Measurements from ENCODE around the gene ARL15.

DNA sequence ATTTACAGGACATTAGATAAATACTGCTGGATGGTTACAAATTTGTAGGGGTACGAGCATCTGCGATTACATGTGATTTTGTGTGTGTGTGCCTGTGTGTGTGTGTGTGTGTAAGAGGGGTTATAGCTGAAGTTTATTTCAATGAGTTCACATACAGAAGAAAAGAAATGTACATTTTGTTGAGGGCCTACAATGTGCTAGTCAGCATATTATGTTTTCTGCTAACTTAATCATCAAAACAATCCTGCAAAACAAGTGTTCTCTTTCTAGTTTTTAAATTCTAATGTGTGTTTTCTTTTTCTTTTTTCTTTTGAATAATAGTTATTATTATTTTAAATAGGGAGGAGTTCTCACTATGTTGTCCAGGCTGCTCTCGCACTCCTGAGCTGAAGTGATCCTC, 305.7 kb downstream of the ARL15 start:
- TF ChIP-seq GATA3 (IDR thresholded peaks at IDR 0.05; ENCODE audit: low read depth, low read length) (no peak), GATA2 (IDR thresholded peaks at IDR 0.05; ENCODE audit: low read depth, low read length) (no peak)

Measured in SH-SY5Y (cell line).